Activated CD4-positive, alpha-beta T cell treated with anti-CD3 and anti-CD28 coated beads for 48 hours (primary cell): ENCODE results near the gene OXSR1.
"Not testable (repeated sequence)": the region's sequence is repeated elsewhere in the genome, so short reads cannot be mapped to it uniquely, and the experiment has no call there.

Experiments used
- DNase-seq: peaks from one replicate; pipeline ENCODE4 v3.0.0-alpha.2; 2020

The OXSR1 gene

DNA sequence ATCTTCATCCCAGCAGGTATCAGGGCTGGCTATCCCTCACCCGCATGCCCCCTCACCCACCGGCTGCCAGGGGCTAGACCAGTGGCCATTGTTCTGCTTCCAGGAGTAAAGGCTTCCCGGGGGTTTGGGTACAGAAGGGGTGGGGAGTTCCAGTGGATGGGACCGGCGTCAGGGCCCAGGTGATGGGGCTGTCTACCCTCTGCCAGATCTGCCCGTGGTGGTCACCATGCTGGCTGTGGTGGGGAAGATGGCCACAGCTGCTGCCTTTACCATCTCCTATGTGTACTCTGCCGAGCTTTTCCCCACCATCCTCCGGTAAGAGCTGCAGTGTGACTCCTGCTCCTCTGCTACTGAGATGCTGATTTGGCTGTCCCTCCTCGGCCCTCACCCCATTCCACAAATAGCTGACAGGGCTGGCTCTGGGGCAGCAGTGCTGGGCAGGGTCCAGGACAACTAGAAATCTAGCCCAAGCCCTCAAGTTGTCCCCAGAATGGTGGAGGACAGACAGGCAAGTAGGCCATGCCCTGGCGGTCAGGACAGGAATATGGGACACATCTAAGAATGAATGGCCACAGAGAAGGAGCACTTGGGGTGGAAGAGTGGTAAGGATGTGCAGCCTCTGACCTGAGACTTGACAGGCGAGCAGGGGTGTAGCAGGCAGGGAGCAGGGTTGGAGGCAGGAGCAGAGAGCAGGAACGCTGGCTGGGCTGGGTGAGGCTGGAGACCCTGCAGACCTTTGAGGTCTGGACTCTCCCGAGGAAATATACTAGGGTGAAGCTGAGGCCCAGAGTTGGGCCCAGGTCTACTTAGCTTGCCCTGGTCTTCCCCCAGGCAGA is 111.0 kb downstream of the OXSR1 start:
- no peak for DNase-seq

DNA sequence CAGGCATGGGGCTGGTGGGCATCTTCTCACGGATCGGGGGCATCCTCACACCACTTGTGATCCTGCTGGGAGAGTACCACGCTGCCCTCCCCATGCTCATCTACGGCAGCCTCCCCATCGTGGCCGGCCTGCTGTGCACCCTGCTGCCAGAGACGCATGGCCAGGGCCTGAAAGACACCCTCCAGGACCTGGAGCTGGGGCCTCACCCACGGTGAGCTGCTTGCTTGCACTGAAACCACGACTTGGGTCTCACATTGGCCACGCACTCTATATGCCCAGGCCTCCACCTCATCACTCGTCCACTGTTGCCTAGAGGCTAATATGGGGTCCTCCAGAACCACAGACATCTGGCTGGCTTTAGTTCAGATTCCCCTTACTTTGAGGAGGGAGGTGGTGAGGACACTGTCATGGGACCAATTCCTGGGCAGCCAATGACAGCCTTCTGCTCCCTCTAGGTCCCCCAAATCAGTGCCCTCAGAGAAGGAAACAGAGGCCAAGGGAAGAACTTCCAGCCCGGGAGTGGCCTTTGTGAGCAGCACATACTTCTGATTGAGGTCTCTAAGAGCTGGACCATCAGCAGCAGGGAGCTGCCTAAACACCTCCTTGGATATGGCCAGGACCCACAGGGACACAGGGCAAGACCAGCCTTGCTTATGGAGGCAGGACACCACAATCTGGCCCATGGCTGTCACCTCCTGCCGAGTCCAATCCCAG is 111.7 kb downstream of the OXSR1 start:
- DNase-seq, result no peak

DNA sequence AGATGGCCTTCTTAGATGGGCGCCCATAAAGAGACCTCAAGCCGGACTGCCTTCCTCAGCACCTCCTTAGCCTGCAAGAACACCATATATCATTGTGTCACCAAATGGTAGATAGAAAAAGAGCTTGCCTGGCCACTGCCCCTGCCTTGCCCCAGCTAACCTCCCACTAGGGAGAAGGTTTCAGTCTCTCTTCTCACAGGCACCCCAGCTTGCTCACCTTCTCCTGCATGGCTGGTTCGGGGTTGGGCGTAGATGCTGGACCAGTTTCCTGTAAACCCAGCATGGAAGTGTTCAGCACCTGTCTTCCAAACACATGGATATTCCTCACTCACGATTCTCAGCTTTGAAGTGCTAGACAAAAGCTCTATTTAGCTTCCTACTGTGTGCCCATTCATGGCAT is 113.5 kb downstream of the OXSR1 start:
- DNase-seq, result no peak

DNA sequence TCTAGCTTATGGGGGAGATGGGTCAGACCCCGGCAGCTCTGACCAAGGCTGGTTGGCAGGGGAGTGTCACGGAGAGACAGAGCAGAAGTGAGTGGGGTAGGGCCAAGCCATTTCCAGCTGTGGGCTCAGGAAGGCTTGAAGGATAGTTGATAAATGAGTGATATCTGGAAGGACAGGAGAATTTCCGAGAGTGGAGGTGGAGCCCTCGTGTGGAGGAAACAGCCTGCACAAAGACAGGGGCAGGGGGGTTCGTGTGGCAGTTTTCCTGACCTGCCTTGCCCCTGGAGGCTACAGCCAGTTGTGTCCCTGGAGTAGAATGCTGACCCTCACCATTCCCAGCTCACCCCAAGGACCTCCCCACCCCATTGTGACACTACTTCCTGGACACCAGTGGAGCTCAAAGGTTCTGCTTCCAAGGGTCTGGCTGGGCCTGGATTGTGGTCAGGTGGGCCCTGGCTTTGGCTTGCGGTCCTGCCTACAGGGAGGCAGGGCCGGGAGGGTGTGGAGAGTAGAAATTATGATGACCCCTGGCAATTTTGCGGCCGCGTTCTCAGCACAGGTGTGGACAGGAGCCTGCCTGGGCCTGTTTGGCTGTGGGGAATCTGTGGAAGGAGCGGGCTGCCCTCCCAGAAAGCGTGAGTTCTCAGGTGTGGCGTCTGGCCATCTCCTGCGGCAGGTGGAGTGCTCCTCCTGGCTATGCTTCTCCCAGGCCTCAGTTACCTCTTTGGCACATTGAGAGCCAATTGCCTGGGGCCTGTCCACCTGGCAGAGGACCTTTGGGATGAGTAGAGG is 116.8 kb downstream of the OXSR1 start, which contains the start of gene SLC22A14:
TSS of gene SLC22A14 (plus strand) at position 400 of the 792 bp plus-strand sequence. CDS start 23,733 bp downstream, outside the sequence.
- no peak for DNase-seq

DNA sequence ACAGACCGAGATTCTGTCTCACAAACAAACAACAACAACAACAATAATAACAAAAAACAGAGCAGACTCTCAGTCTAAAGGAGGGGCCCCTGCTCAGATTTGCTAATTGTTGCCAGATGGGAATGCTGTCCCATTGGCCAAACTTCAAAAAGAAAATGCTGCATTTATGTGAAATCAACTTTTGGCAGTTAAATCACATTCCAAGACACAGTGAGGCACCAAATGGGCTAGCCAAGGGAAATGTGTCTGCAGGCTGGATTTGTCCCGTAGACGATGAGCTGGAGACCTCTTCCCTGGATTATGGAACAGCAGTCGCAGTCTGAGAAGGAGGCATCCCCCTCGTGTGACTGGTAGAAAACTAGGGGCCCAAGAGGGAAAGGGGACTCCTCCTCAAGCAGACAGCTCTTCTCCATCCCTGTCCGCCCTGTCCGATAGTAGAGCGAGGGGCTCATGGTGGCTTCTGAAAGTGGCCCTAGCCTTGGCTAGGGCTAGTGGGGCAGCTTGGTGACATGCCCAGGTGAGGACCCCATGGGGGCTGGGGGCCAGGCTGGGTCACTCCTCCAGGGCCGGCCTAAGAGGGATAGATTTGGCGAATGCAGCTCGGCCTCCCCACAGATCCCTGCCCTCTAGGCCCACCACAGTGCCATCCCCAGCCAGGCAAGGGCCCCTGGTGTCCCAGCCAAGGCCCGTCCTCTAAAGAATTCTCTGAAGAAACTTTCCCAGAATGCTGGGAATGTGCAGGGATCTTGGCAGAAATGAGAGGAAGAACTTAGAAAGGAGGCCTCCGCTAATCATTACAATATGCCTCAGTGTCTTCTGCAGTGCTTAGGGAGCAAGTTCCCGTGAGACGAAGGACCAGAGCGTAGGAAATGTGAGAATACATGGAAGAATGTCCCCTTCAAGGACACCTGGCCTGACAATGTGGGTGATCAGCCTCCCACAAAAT is 118.7 kb downstream of the OXSR1 start:
- DNase-seq, result no peak

DNA sequence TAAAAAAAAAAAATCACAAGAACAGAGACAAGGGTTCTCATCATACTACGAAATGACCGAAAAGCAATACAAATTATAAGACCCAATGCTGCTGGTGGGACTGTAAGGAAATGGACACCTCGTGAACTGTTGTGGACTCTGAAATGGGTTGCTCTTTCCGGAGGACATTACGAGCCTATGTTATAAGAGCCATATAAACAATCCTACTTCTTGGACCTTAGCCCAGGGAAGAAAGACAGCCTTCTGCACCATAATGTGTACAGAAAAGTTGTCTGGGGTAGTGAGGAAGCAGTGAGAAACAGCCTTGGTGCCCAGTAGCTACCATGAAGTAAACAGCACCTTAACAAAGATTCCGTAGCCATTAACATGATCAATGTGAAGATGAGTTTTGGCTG is 119.4 kb downstream of the OXSR1 start:
- no peak for DNase-seq

DNA sequence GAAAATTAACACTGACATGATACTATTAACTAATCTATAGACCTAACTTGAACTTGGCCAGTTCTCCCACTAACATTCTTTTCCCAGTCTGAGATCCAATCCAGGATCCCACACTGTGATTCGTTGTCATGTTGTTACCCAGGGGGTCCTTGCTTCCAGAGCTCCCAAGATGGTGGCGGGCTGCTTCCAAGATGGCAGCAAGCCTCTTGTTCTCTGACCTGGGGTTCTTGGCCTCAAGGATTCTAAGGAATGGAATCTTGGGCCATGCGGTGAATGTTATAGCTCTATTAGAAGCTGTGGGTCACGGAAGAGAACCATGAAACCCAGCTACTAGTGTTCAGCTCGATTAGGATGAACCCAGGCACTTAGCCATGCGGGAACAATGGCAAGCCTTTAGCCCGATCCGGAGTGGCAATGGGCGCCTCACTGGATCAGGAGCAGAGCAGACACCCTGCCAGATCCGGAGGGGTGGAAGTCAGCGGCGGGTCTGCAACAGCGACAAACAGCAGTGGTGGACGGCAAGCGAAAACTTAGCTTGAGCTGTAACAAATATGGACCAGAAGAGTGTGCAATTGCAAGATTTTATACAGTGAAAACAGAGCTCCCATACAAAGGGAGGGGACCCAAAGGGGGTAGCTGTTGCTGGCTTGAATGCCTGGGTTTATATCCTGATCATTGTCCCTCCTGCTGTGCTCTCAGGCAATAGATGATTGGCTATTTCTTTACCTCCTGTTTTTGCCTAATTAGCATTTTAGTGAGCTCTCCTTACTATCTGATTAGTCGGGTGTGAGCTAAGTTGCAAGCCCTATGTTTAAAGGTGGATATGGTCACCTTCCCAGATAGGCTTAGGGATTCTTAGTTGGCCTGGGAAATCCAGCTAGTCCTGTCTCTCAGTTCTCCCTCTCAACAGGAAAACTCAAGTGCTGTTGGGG is 124.2 kb downstream of the OXSR1 start:
- DNase-seq, result not testable (repeated sequence)

DNA sequence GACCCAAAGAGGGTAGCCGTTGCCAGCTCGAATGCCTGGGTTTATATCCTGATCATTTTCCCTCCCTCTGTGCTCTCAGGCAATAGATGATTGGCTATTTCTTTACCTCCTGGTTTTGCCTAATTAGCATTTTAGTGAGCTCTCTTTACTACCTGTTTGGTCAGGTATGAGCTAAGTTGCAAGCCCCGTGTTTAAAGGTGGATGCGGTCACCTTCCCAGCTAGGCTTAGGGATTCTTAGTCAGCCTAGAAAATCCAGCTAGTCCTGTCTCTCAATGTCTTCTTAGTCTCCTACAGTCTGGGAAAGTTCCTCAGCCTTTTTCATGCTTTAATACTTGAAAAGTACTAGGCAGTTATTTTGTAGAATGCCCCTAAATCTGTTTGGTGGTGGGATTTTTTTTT is 131.7 kb downstream of the OXSR1 start:
- not testable (repeated sequence) for DNase-seq

DNA sequence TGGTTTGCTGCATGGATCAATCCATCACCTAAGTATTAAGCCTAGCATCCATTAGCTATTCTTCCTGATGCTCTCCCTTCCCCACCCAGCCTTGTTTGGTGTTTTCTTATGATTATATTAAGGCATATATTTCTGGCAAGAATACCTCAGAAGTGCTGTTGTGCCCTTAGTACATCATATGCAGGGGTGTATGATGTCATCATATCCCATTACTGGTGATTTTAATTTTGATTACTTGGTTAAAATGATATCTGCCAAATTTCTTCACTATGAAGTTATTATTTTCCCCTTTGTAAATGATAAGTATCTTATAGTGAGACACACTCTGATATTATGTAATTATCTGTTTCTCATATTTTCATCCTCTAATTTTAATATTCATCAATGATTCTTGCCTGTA is 132.2 kb downstream of the OXSR1 start:
- DNase-seq, result no peak

DNA sequence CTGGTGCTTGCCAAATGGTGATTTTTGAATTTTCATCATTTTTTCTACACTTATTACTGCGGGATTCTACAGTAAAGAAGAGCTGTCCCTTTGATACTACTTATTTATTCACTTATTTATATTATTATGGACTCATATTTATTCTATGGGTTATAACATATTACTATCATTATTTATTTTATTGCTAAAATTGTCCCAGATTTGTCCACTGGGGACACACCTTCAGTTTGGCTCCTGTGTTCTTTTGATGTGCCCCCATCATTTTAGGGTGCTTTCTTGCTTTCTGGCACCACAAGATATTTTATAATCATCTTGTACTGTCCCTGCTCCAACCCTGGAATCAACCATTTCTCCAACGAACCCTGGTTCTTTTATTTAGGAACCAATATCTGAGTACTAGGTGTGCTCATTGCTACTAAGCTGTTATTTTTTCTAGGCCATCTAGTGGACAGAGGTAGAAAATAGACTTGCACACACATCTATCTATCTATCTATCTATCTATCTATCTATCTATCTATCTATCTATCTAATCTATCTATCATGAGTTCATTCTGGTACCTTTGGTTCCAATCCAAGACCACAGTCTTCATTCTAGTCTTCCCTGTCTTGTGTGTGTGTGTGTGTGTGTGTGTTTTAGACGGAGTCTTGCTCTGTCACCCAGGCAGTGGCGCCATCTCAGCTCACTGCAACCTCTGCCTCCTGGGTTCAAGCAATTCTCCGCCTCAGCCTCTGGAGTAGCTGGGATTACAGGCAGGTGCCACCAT is 132.8 kb downstream of the OXSR1 start:
- DNase-seq, result no peak
